PC-9 (cell line): Measurements from ENCODE around the gene PNLIPRP2. TPM values are rescaled to one million over a fixed set of nuclear protein-coding genes. Genes with fewer than 3 reads are reported as not detected.

Experiments
- BruUV-seq: library from RNA; stranded (reverse); fragments of 400-500 nt; replicated peaks from 2 replicates; lab custom pipeline; 2021; lab: Mats Ljungman, UMichigan
- CTCF ChIA-PET: fragments of 300-600 bp; sonication (Branson Sonifier 250); formaldehyde crosslinking; loops from one replicate; lab custom pipeline; 2022; ENCODE audit warnings: antibody characterized with exemption; lab: Charles Lee
- POLR2A ChIA-PET: fragments of 300-600 bp; sonication (Branson Sonifier 250); formaldehyde crosslinking; loops from one replicate; lab custom pipeline; 2022; ENCODE audit warnings: antibody characterized with exemption; ENCODE audit not compliant: unreplicated experiment; lab: Charles Lee
- DNase-seq, 2 experiments: peaks; one replicate each; pipeline versions ENCODE4 v3.0.0 to v3.0.0-alpha.2; 2015 to 2022; ENCODE audit warnings: mixed read lengths in 1 of 2
- H2AFZ ChIP-seq: fragments of 200-600 bp; sonication (generic); 2 replicates; pipeline ENCODE4 v1.8.1; 2017; ENCODE audit warnings: antibody characterized with exemption
- H3F3A ChIP-seq: fragments of 200-600 bp; sonication (generic); 2 replicates; pipeline ENCODE4 v1.8.1; 2017; ENCODE audit warnings: antibody characterized with exemption, mild to moderate bottlenecking, low read depth; ENCODE audit not compliant: insufficient read depth
- H3K27ac ChIP-seq: fragments of 200-600 bp; sonication (generic); 2 replicates; pipeline ENCODE4 v1.6.1; 2016; ENCODE audit warnings: mixed run types
- H3K27me3 ChIP-seq: fragments of 200-600 bp; sonication (generic); 2 replicates; pipeline ENCODE4 v1.6.1; 2016; ENCODE audit warnings: low read depth, mixed run types; ENCODE audit not compliant: insufficient read depth
- H3K36me3 ChIP-seq: fragments of 200-600 bp; sonication (generic); 2 replicates; pipeline ENCODE4 v1.6.1; 2016; ENCODE audit warnings: low read depth, mixed run types
- H3K4me1 ChIP-seq: fragments of 200-600 bp; sonication (generic); replicated peaks from 2 replicates; pipeline ENCODE4 v1.6.1; 2016; ENCODE audit warnings: mixed run types; ENCODE audit not compliant: insufficient read depth
- H3K4me2 ChIP-seq: fragments of 200-600 bp; sonication (generic); 2 replicates; pipeline ENCODE4 v1.6.1; 2017; ENCODE audit warnings: mixed run types
- H3K4me3 ChIP-seq: fragments of 200-600 bp; sonication (generic); 2 replicates; pipeline ENCODE4 v1.6.1; 2016; ENCODE audit warnings: mixed run types
- H3K79me2 ChIP-seq: fragments of 200-600 bp; sonication (generic); 2 replicates; pipeline ENCODE4 v1.6.1; 2017; ENCODE audit warnings: low read depth, mixed run types
- H3K9me2 ChIP-seq: fragments of 200-600 bp; sonication (generic); 2 replicates; pipeline ENCODE4 v1.8.1; 2017; ENCODE audit warnings: mild to moderate bottlenecking; ENCODE audit not compliant: insufficient read depth
- H3K9me3 ChIP-seq: fragments of 200-600 bp; sonication (generic); 2 replicates; pipeline ENCODE4 v1.8.1; 2016; ENCODE audit warnings: low read depth; ENCODE audit not compliant: insufficient read depth
- H4K20me1 ChIP-seq: fragments of 200-600 bp; sonication (generic); 2 replicates; pipeline ENCODE4 v1.8.1; 2017; ENCODE audit not compliant: insufficient read depth
- EZH2 ChIP-seq: fragments of 200-600 bp; sonication (generic); IDR thresholded peaks from 2 replicates; pipeline ENCODE4 v1.8.0; 2017; ENCODE audit warnings: antibody characterized with exemption, low read depth
- intact Hi-C: fragments of 100-400 bp; cut with micrococcal nuclease; formaldehyde crosslinking; loops from one replicate; pipeline ENCODE4 v1.10.0; 2022; ENCODE audit not compliant: unreplicated experiment
- total RNA-seq: library from RNA; stranded (reverse); gene quantifications from 2 replicates; pipeline ENCODE4 v1.2.3, GENCODE V29; 2021
- TF ChIP-seq, protein P1 (sequence below): fragments of 200-600 bp; sonication (generic); conservative IDR thresholded peaks from 2 replicates; pipeline ENCODE4 v1.6.1; 2017; ENCODE audit warnings: mixed run types, antibody characterized with exemption, mild to moderate bottlenecking, moderate library complexity

The PNLIPRP2 gene
- total RNA-seq, 1 experiment from 2014 or later = not detected

DNA sequence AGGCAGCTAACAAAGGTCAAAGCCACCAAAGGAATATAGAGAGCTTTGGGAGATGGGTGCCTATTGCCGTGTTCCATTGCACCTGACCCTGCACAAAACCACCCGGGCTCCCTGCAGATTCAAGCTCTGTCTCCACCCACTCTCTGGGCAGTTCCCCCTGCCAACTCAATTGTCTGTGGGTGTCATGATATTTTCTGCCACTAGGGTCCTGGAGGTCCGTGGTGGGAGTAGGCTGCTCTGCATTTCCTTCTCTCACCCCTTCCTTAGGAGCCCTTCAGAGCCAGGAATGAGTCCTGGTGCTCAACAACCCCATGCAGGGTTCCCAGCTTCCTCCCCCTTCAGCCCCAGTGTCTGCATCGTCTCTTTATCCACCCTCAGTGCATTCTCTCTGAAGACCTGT is 34.1 kb downstream of the PNLIPRP2 start:
- H3K4me2 ChIP-seq = no peak overlapping the region
- no peaks in the 10 kb centered on the region for H4K20me1 ChIP-seq
- POLR2A ChIA-PET = no interaction called here
- peaks cover 41% of the 10 kb centered on the region; the same call in 1 of the 2 replicates for H3K27me3 ChIP-seq
- H3F3A ChIP-seq = no peaks in the 10 kb centered on the region
- BruUV-seq = no TSS peak
- H2AFZ ChIP-seq = no peak overlapping the region
- no peaks in the 10 kb centered on the region for H3K36me3 ChIP-seq
- no peak overlapping the region for H3K27ac ChIP-seq
- H3K79me2 ChIP-seq = no peaks in the 10 kb centered on the region
- no peak overlapping the region for H3K4me3 ChIP-seq
- TF ChIP-seq EZH2 = no peak
- TF ChIP-seq, protein P1, sequence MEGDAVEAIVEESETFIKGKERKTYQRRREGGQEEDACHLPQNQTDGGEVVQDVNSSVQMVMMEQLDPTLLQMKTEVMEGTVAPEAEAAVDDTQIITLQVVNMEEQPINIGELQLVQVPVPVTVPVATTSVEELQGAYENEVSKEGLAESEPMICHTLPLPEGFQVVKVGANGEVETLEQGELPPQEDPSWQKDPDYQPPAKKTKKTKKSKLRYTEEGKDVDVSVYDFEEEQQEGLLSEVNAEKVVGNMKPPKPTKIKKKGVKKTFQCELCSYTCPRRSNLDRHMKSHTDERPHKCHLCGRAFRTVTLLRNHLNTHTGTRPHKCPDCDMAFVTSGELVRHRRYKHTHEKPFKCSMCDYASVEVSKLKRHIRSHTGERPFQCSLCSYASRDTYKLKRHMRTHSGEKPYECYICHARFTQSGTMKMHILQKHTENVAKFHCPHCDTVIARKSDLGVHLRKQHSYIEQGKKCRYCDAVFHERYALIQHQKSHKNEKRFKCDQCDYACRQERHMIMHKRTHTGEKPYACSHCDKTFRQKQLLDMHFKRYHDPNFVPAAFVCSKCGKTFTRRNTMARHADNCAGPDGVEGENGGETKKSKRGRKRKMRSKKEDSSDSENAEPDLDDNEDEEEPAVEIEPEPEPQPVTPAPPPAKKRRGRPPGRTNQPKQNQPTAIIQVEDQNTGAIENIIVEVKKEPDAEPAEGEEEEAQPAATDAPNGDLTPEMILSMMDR = peak; percentile 42; the same call in 1 of the 2 replicates
- CTCF ChIA-PET = no interaction called here
- H3K9me3 ChIP-seq = 0 out of 2 replicates have a peak, but pooled peaks cover 4% of the 10 kb centered on the region
- intact Hi-C loops = no loop called here
- H3K9me2 ChIP-seq = no peaks in the 10 kb centered on the region
- no peak for DNase-seq
- H3K4me1 ChIP-seq = no peaks in the 10 kb centered on the region

DNA sequence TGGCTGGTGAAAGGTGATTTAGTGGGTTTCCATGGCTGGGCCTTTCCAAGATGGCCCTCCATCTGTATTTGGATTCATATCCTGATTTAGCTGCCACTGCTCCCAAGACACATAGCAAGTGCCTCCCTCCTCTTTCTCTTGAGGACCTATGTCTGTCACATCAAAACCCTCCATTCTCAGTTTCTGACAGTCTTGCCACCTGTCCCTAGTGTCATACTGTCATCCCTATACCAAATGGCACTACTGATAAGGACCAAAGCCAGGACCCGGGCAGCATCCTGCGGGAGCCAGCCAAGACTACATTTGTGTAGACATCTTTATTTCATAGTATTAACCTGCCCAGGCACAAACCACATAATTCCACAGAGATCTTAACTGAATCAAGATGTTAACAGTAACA is 34.8 kb downstream of the PNLIPRP2 start:
- Histone ChIP-seq H3K4me3 (no peak overlapping the region), H3K27me3 (peaks cover 41% of the 10 kb centered on the region; the same call in 1 of the 2 replicates), H3K4me1 (no peaks in the 10 kb centered on the region), H3F3A (no peaks in the 10 kb centered on the region), H3K9me2 (no peaks in the 10 kb centered on the region), H3K4me2 (no peak overlapping the region), H3K79me2 (no peaks in the 10 kb centered on the region), H2AFZ (no peak overlapping the region), H3K27ac (no peak overlapping the region), H3K9me3 (0 out of 2 replicates have a peak, but pooled peaks cover 4% of the 10 kb centered on the region), H3K36me3 (no peaks in the 10 kb centered on the region), H4K20me1 (no peaks in the 10 kb centered on the region)
- BruUV-seq = no TSS peak
- CTCF ChIA-PET = no interaction called here
- no peak for DNase-seq
- intact Hi-C loops = no loop called here
- POLR2A ChIA-PET = no interaction called here
- TF ChIP-seq EZH2 = no peak
- TF ChIP-seq, protein P1 = no peak

DNA sequence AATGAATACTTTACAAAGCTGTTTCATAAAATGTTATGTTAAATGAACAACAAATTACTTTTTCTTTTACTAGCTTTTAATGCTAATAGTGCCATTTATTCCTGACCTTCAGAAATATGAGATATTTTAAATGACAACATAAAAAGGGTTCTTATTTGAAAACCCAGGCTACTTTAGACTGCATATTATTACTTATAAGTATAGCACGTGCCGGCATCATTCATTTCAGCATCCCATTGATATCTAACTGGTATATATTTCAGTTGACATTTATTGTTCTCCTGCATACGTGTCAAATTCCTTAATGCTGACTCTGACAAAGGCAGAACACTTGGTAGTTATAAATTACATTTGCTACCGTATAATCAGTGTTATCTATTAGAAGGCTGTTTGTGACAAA is 35.3 kb downstream of the PNLIPRP2 start:
- H3K27me3 ChIP-seq = peaks cover 41% of the 10 kb centered on the region; the same call in 1 of the 2 replicates
- POLR2A ChIA-PET = no interaction called here
- H3K4me3 ChIP-seq = no peak overlapping the region
- no peak overlapping the region for H2AFZ ChIP-seq
- H4K20me1 ChIP-seq = no peaks in the 10 kb centered on the region
- no peak for DNase-seq
- CTCF ChIA-PET = no interaction called here
- no TSS peak for BruUV-seq
- intact Hi-C loops = no loop called here
- H3F3A ChIP-seq = no peaks in the 10 kb centered on the region
- no peaks in the 10 kb centered on the region for H3K9me2 ChIP-seq
- H3K9me3 ChIP-seq = 0 out of 2 replicates have a peak, but pooled peaks cover 2% of the 10 kb centered on the region
- H3K4me1 ChIP-seq = no peaks in the 10 kb centered on the region
- H3K36me3 ChIP-seq = no peaks in the 10 kb centered on the region
- H3K27ac ChIP-seq = no peak overlapping the region
- H3K79me2 ChIP-seq = no peaks in the 10 kb centered on the region
- TF ChIP-seq, protein P1 = no peak
- TF ChIP-seq EZH2 = no peak
- H3K4me2 ChIP-seq = no peak overlapping the region
